Mesenteric fat pad (tissue), 1 donor: ENCODE results near the gene DHRSX. TPM values are rescaled to one million over a fixed set of nuclear protein-coding genes. Genes with fewer than 3 reads are reported as not detected.
"Not testable (repeated sequence)": the region's sequence is repeated elsewhere in the genome, so short reads cannot be mapped to it uniquely, and the experiment has no call there.

Source experiments
- DNase-seq: peaks from one replicate; pipeline ENCODE4 v3.0.0-alpha.2; 2020; ENCODE audit warnings: low spot score
- total RNA-seq: library from RNA; stranded (reverse); fragmentation: NEBNext Ultra II Directional; extraction: Animal tissue kit (Norgen Biotek cat#: 25700); gene quantifications from one replicate; pipeline ENCODE4 v1.2.1, GENCODE V29; 2021
- donor health status: DM: yes; HTN: yes; CAD: no.

DHRSX gene
- total RNA-seq, 1 donor from 2014 or later = 27.0 TPM

DNA sequence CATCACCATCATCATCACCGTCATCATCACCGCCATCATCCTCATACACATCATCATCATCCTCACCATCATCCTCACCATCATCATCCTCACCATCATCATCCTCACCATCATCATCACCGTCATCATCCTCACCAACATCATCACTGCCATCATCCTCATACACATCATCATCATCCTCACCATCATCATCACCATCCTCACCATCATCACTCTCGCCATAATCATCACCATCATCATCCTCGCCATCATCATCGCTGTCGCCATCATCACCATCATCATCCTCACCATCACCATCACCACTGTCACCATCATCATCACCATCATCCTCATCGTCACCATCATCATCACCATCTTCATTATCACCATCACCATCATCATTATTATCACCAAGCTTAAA, 19.8 kb upstream of the DHRSX start:
- DNase-seq = no peak

DNA sequence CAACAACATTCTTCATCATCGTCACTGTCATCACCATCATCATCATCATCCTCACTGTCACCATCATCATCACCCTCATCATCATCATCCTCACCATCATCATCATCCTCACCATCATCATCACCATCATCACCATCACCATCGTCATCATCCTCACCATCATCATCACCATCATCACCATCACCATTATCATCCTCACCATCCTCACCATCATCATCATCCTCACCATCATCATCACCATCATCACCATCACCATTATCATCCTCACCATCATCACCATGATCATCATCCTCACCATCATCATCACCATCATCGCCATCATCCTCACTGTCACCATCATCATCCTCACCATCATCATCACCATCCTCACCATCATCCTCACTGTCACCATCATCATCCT, 18.9 kb upstream of the DHRSX start:
- not testable (repeated sequence) for DNase-seq

DNA sequence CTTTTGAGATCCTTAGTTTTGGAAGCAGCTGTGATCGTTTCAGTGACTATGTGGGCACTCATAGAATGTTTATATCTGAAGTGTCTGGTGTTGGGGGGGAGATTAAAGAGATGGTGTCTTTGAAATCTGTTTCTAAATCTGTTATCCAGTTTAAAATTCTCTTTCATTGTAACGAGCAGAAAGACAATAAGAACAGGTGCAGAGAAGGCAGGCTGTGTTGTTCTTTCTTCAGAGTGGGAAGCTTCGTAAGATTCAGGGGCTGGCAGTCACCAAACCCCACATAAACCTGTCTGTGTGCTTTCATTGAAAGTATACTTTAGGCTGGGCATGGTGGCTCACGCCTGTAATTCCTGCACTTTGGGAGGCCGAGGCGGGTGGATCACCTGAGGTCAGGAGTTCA, 16.3 kb upstream of the DHRSX start:
- DNase-seq = no peak

DNA sequence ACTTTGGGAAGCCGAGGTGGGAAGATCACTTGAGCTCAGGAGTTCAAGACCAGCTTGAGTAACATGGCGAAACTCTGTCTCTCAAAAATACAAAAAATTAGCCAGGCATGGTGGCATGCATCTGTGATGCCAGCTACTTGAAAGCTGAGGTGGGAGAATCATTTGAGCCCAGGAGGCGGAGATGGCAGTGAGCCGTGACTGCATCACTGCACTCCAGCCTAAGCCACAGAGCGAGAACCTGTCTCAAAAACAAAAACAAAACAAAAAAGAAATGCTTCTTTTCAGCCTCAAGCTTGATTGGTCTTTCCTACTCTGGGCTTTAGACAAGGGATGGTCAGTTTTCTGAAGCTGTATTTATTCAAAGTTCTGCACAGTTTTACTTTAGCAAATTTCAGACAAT, 15.8 kb upstream of the DHRSX start:
- no peak for DNase-seq

DNA sequence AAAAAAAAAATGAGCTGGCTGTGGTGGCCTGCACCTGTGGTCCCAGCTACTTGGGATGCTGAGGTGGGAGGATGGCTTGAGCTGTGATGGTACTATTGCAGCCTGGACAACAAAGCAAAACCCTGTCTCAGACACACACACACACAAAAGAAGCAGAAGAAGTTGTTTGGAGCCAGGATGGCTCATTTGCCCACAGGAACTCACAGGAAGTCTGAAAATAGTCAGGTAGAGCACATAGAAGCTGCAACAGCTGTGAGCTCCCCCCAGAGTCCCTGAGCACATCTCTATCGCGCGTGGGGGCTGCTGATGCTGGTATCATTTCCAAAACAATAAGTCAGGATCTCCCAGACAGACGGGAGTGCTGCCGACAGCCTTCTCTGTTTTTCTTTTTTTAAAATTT, 13.4 kb upstream of the DHRSX start:
- no peak for DNase-seq

DNA sequence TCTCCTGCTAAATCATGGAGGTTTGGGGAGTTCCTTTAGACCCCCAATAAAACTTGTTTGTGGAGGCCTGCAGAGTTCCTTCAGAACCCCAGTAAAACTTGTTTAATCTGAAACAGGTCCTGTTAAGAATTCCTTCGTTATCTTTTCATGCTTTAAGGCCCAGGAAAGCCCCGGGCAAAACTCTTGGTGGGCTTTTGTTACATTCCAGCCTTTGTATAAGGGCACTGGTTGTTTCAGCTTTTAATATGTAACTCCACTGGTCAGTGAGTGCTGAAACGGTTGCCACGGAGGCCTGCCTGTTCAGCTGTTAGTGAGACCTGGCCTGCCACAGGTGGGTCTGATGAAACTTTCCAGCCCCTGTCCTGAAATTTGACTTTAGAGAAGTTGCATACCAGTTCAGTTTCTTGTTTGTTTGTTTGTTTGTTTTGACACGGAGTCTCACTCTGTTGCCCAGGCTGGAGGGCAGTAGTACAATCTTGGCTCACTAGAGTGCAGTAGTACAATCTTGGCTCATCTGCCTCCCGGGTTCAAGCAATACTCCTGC, 12.4 kb upstream of the DHRSX start:
- no peak for DNase-seq

DNA sequence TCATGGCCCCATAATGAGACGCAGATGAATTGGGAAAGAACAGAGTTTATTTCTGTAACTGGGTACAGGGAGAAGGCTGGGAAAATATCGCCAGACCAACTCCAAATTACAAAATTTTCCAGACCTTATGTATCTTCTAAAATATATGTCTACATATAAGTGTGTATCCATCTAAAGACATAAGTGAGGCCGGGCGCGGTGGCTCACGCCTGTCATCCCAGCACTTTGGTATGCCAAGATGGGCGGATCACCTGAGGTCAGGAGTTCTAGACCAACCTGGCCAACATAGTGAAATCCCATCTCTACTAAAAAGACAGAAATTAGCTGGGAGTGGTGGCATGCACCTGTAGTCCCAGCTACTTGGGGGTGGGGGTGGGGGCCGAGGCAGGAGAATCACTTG, 11.7 kb upstream of the DHRSX start:
- no peak for DNase-seq

DNA sequence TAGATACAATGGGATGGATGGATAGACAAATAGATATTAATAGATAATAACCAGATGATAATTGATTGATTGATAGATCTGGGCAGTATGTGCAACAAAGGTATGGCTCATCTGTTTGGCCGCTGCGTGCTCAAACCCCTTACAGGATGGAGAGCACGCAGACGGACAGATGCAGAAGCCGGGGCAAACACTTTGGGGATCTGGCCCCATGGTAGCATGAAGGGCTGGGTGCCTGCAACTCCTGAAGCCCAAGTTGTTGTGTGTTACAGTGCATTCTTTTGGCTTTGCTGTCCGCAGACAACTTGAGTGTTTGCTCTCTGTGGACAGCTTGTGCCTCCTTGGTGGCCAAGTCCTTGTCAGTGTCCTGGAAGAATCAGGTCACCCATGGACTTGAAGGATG, 10.6 kb upstream of the DHRSX start:
- peak; percentile 47 for DNase-seq

DNA sequence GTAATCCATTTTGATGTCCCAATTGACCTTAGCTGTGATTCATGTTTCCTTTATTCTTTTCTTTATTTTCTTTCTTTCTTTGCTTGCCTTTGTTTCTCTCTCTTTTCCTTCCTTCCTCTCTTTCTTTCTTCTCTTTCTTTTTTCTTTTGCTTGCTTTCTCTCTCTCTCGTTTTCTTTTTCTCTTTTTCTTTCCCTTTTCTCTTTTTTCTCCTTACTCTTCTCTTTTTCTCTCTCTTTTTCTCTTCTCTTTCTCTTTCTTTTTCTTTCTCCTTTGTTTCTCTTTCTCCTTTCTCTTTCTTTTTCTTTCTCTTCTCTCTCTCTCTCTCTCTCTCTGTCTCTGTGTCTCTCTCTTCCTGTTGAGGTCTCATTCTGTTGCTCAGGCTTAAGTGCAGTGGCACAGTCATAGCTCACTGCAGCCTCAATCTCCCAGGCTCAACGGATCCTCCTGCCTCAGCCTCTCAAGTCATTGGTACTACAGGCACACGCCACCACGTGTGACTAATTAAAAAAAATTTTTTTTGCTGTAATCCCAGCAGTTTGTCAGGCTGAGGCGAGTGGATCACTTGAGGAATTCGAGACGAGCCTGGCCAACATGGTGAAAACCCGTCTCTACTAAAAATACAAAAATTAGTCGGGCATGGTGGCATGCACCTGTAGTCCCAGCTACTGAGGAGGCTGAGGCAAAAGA, 8.0 kb upstream of the DHRSX start:
- peak; percentile 28 for DNase-seq

DNA sequence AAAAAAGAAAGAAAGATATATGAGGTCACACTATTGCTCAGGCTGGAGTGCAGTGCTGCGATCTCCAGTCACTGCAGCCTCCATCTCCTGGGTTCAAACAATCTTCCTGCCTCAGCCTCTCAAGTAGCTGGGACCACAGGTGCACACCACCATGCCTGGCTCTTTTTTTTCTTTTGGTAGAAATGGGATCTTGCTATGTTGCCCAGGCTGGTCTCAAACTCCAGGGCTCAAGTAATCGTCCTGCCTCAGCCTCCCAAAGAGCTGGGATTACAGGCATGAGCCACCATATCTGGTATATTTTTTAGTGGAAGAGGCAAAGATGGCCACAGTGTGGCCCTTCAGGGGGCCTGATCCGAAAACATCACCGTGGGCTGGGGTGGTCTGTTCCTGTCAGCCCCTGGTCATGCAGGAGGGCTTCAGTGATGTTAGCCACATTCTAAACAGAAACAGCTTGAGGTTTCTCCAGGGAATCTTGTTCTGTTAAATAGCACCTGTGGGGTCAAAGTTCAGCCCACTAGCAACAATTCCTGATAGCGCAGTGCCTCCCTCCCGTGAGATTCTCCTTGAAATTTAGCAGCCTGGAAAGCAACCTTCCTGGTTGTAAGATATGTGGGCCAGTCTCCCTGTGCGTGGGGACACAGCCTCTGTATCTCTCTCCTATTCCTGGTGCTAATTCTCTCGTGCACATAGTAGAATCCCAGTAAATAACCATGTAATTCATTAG, 7.3 kb upstream of the DHRSX start:
- DNase-seq = peak; percentile 33

DNA sequence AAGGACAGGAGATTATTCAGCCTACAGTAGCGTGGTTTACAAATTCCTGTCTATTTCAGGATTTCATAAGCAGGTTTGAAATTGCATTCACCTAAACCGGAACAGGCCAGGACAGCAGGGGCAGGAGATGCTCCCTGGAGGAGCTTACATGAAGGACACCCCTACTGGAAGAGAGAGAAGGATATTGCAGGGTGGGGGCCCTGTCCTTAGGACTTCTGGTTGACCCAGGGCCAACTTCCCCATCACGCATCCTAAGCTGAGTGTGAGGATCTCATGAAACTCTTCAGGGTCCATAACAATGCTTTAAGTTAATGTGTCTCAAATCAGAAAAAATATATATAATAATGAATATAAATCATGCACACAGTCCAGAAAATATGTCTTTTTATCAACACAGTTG, 6.4 kb upstream of the DHRSX start:
- no peak for DNase-seq

DNA sequence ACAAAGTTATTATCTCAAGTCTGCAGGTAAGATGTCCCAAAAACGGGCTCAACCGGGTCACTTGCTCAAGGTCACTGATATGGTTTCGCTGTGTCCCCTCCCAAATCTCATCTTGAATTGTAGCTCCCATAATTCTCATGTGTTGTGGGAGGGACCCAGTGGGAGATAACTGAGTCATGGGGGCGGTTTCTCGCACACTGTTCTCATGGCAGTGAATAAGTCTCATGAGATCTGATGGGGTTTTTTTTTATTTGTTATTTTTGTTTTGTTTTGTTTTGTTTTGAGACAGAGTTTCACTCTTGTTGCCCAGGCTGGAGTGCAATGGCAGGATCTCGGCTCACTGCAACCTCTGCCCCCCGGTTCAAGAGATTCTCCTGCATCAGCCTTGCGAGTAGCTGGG, 4.6 kb upstream of the DHRSX start:
- not testable (repeated sequence) for DNase-seq

DNA sequence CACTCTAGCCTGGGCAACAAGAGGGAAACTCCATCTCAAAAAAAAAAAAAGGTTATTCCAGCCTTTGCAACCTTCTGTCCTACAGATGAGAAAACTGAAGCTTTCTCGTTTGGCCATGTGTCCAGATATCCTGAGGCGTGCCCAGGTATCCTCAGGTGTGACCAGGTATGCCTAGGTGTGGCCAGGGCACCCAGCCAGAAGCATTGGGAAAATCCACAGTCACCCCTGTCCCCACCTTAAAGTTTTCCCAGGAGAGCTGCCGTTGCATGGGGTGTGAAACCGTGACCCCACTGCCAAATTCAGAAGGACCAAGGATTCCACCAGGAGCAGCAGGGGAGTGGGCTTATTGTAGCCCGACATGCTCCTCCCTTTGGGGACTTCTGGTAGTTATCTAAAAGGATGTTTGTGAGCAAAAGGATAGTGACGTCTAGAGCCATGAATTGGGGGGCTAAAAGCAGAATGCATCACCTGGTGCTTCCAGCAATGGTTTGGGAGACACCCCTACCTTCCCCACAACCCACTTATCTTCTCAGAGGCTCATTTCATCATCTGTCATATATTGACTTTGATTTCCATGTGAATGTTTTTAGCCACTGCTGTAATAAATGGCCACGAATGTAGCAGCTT, 4.0 kb upstream of the DHRSX start:
- peak; percentile 49 for DNase-seq

DNA sequence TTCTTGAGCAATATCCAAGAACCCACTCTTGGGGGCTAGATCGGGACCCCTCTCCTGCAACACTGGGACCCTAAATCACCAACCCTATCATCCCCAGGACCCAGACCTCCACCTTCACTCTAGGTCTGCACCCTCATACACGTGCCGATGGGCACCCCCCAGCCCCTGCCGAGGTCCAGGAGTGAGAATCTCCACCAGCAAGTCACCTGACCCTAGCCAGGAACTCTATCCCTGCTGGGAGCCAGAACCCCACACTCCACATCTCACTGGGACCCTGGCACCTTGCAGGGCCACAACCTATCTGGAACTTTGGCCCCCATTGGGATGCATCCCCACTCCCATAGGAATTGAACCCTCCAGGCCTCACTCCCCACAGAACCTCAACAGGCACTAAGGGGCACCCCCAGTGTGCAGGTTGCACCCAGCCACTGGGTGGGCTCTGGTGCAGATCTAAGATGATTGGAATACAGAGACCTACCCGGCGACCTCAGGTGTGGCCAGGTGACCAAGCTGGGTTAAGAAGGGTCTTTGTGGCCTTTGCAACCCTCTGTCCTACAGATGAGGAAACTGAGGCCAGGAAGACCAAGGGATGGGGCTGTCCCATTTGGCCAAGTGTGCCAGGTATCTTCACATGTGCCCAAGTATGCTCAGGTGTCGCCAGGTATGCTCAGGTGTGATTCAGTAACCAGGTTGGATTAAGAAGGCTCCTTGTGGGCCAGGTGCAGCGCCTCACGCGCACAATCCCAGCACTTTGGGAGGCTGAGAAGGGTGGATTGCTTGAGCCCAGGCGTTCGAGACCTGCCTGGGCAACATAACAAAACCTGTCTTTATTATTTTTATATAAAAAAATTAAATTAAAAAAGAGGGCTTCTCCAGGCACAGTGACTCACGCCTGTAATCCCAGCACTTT, 3.1 kb upstream of the DHRSX start:
- DNase-seq = peak; percentile 81

DNA sequence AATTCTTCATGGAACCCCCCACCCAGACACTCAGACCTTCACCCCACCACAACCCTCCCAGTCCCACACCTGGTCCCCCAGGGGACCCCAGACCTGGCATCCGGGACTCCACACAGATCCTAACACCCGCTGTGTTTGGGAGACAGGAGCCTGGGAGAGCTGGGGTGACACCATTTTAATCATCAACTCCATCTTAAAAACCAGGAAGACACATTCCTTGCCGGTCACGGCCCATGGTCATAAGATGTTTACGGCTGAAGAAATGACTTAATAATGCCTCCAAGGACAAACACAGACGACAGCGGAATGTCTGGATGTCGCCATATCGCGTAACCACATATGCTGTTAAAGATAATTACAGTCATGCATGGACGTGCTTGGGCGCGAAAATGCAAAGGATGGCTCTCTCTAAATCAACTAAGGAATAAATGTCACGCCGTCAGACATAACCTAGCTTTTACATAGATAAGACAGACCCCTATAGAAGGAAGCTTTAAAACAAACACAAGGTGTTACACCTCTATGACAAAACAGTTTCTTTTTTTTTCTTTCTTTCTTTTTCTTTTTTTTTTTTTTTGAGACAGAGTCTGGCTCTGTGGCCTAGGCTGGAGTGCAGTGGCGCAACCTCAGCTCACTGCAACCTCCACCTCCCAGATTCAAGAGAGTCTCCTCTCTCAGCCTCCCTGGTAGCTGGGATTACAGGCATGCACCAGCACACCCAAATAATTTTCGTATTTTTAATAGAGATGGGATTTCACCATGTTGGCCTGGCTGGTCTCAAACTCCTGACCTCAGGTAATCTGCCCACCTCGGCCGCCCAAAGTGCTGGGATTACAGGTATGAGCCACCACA, 2.1 kb upstream of the DHRSX start:
- peak; percentile 83 for DNase-seq

DNA sequence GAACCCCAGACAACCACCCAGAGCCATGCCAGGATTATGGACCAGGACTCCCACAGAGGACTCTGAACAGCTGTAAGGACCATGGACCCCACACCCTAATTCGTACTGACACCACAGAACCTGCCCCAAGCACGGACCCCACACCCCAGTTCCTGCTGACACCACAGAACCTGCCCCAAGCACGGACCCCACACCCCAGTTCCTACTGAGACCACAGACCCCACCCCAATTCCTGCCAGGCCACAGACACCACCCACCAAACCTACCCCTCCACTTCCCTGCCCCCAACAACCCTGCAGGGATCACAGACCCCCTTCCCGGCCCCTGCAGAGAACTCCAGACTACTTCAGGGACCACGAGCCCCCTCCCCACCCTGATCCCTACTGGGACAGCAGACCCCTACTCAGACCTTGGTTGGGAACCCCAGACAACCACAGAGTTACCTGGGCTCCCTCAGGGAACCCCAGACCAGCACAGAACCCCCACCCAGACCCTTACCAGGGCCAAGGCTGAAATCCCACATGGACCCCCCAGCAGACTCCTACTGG, 1.4 kb upstream of the DHRSX start:
- DNase-seq = peak; percentile 84

DNA sequence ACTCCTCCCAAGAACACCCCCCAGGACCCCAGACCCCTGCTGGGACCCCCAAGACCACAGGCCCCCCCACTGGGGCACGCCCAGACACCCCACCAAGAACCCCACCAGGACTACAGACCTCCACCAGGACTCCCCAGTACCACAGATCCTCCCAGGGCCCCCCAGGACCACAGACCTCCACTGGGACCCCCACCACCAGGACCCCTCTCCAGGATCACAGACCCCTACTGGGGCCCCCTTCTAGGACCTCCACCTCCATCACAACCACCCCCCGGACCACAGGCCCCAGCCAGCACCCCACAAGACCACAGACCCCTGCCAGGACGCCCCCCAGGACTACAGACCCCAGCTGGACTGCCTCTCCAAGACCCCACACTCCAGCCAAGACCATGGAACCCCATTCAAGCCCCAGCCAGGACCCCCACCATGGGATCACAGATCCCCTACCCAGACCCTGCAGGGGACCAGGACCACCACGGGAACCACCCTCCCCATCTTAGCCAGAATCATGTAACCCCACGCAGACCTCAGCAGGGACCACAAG, 855 bp upstream of the DHRSX start:
- DNase-seq = no peak

DNA sequence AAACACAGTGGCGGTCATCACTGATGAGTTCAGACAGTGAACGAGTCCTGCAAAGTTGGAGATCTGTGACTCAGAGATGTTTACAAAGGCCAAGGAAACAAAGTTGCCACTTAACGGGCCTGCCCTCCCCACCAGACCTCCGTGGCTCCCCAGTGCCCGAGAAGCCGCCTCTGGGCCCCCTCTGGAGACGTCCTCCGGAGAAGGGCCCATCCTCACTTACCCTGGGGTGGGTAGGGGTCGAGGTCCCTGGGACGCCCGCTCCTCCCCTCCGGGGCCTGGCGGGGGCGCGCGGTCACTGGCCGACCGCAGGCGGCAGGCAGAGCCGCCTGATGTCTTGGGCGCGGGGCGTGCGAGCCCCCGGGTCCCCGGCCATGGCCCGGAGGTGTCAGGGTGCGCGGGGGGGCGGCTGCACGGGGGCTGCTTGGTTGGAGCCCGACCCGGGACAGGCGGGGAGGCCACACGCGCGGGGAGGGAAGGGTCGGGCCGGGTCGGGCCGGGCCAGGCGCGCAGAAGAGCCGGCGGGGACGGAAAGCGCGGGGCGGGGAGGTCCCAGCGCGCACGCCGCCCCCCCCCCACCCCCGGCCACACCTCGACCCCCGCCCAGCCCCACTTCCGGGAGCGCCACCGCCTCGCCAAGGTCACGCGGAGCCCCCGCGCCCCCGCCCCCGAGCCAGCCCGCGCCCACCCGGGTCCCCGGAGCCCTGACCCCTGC, 529 bp downstream of the DHRSX start:
- DNase-seq = peak; percentile 89

DNA sequence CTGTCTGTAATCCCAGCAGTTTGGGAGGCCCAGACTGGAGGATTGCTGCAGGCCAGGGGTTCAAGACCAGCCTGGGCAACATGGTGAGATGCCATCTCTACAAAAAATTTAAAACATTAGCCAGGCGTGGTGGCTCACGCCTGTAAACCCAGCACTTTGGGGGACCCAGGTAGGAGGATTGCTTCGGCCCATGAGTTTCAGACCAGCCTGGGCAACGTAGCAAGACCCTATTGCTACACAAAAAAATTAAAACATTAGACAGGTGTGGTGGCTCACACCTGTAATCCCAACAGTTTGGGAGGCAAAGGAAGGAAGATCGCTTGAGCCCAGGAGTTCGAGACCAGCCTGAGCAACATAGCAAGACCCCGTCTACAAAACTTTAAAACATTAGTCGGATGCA, 1.3 kb downstream of the DHRSX start:
- no peak for DNase-seq
